Measurements from ENCODE around the gene FAR2.

DNA sequence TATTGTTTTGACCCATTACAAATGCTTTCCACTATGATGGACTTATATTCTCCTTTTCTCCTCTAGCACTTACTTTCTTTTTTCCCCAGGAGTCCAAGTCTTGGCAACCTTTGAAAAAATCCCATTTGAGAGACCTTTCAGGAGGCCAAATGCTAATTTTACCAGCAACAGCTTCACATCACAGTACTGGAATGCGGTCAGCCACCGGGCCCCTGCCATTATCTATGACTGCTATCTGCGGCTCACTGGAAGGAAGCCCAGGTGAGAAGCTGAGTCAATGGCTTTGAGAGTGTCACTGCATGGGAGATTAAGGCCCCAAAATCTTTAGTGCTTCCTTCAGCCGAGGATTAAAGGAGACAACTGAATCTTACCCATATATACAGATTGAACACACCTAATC, 167.7 kb downstream of the FAR2 start:
- TF ChIP-seq, protein P1, sequence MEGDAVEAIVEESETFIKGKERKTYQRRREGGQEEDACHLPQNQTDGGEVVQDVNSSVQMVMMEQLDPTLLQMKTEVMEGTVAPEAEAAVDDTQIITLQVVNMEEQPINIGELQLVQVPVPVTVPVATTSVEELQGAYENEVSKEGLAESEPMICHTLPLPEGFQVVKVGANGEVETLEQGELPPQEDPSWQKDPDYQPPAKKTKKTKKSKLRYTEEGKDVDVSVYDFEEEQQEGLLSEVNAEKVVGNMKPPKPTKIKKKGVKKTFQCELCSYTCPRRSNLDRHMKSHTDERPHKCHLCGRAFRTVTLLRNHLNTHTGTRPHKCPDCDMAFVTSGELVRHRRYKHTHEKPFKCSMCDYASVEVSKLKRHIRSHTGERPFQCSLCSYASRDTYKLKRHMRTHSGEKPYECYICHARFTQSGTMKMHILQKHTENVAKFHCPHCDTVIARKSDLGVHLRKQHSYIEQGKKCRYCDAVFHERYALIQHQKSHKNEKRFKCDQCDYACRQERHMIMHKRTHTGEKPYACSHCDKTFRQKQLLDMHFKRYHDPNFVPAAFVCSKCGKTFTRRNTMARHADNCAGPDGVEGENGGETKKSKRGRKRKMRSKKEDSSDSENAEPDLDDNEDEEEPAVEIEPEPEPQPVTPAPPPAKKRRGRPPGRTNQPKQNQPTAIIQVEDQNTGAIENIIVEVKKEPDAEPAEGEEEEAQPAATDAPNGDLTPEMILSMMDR (conservative IDR thresholded peaks at IDR 0.05 in 1 of 2, IDR thresholded peaks at IDR 0.05 in 1 of 2; ENCODE audit: low read depth in 1 of 2, low read length in 2 of 2), result no peak
- TF ChIP-seq EZH2 (IDR thresholded peaks at IDR 0.05; ENCODE audit: low read length, missing control alignments), result no peak

All from fibroblast of lung (primary cell).